B cell (primary cell): ENCODE measurements around the gene PLAU. TPM values are rescaled to one million over a fixed set of nuclear protein-coding genes. Genes with fewer than 3 reads are reported as not detected.

Source experiments
- ATAC-seq: fragments of 200-7000 bp; cut with Tn5 transposase; one replicate; pipeline ENCODE4 v1.10.0; 2021; ENCODE audit warnings: low read depth, mild to moderate bottlenecking, moderate number of reproducible peaks, moderate library complexity
- CTCF ChIA-PET: fragments of 350-600 bp; sonication (Branson Sonifier 250); formaldehyde crosslinking; loops from one replicate; lab custom pipeline; 2021; ENCODE audit warnings: antibody characterized with exemption, inconsistent platforms; lab: Charles Lee
- POLR2A ChIA-PET: fragments of 350-600 bp; sonication (Branson Sonifier 250); formaldehyde crosslinking; loops from one replicate; lab custom pipeline; 2021; ENCODE audit warnings: antibody characterized with exemption; lab: Charles Lee
- DNase-seq: peaks from one replicate; pipeline ENCODE4 v3.0.0; 2013
- H2AFZ ChIP-seq: 2 replicates; pipeline ENCODE4 v1.6.1; 2012; ENCODE audit warnings: mild to moderate bottlenecking, low read depth, low read length; ENCODE audit not compliant: insufficient read depth, poor library complexity, severe bottlenecking
- H3K27ac ChIP-seq, 2 donors: 1 replicate in 1 of 2; 2 replicates in 1 of 2; pipeline ENCODE4 v1.5.1; 2012 to 2013; ENCODE audit warnings: low read length in 2 of 2, mild to moderate bottlenecking in 2 of 2, moderate library complexity in 1 of 2
- H3K27me3 ChIP-seq, 4 experiments: fragments of 200-600 bp in 1 of 4; sonication (generic) in 1 of 4; replicated peaks in 1 of 4; 1 replicate in 2 of 4; 2 replicates in 2 of 4; pipeline versions ENCODE4 v1.6.1 to v1.7.0; 2013 to 2016; ENCODE audit warnings: low read length in 3 of 4, mild to moderate bottlenecking in 2 of 4, mixed read lengths in 1 of 4, moderate library complexity in 1 of 4; ENCODE audit not compliant: insufficient read depth in 4 of 4, control insufficient read depth in 3 of 4; ENCODE audit errors: control extremely low read depth in 1 of 4
- H3K36me3 ChIP-seq, 2 experiments: replicated peaks in 1 of 2; 1 replicate in 1 of 2; 2 replicates in 1 of 2; pipeline versions ENCODE4 v1.6.1 to v1.7.1; 2013; ENCODE audit warnings: low read length in 1 of 2; ENCODE audit not compliant: insufficient read depth in 2 of 2, control insufficient read depth in 1 of 2; ENCODE audit errors: control extremely low read depth in 1 of 2, extremely low read depth in 1 of 2
- H3K4me1 ChIP-seq, 2 donors: fragments of 200-600 bp in 1 of 2; sonication (generic) in 1 of 2; 1 replicate in 1 of 2; 2 replicates in 1 of 2; pipeline versions ENCODE4 v1.5.1 to v1.6.1; 2013 to 2017; ENCODE audit warnings: low read length in 2 of 2; ENCODE audit not compliant: control insufficient read depth in 2 of 2, insufficient read depth in 2 of 2
- H3K4me2 ChIP-seq: replicated peaks from 2 replicates; pipeline ENCODE3; 2012; ENCODE audit warnings: mild to moderate bottlenecking, low read depth, low read length; ENCODE audit not compliant: poor library complexity, severe bottlenecking
- H3K4me3 ChIP-seq, 5 experiments: fragments of 200-600 bp in 1 of 5; sonication (generic) in 1 of 5; 1 replicate in 3 of 5; 2 replicates in 2 of 5; pipeline versions ENCODE4 v1.5.1 to v1.7.0; 2011 to 2016; ENCODE audit warnings: low read length in 4 of 5, mild to moderate bottlenecking in 4 of 5, low read depth in 2 of 5, control low read depth in 1 of 5, moderate library complexity in 1 of 5; ENCODE audit not compliant: insufficient read depth in 1 of 5; ENCODE audit errors: control extremely low read depth in 1 of 5, extremely low read depth in 1 of 5
- H3K79me2 ChIP-seq: fragments of 200-600 bp; sonication (generic); one replicate; pipeline ENCODE4 v1.6.0; 2016; ENCODE audit warnings: low read length; ENCODE audit not compliant: control insufficient read depth, insufficient read depth
- H3K9ac ChIP-seq: fragments of 200-600 bp; sonication (generic); 2 replicates; pipeline ENCODE4 v1.6.1; 2017; ENCODE audit warnings: mild to moderate bottlenecking, low read length, moderate library complexity
- H3K9me3 ChIP-seq, 3 donors: one replicate each; pipeline versions ENCODE4 v1.6.1 to v1.7.1; 2013; ENCODE audit warnings: low read length in 2 of 3; ENCODE audit not compliant: control insufficient read depth in 2 of 3, insufficient read depth in 1 of 3; ENCODE audit errors: control extremely low read depth in 1 of 3
- H4K20me1 ChIP-seq: 2 replicates; pipeline ENCODE4 v1.6.0; 2012; ENCODE audit warnings: mild to moderate bottlenecking, low read length; ENCODE audit not compliant: insufficient read depth, control insufficient read depth, poor library complexity, severe bottlenecking
- H3K27ac Mint-ChIP-seq: one replicate; pipeline ENCODE4 v1.8.0; 2021; ENCODE audit warnings: mixed read lengths
- H3K27me3 Mint-ChIP-seq: one replicate; pipeline ENCODE4 v1.8.0; 2021; ENCODE audit warnings: mixed read lengths
- H3K4me1 Mint-ChIP-seq: one replicate; pipeline ENCODE4 v1.8.0; 2021; ENCODE audit warnings: mixed read lengths
- H3K4me3 Mint-ChIP-seq: one replicate; pipeline ENCODE4 v1.8.0; 2021; ENCODE audit warnings: mixed read lengths
- H3K9me3 Mint-ChIP-seq: one replicate; pipeline ENCODE4 v1.8.0; 2022; ENCODE audit warnings: mixed read lengths; ENCODE audit not compliant: insufficient read depth
- CTCF ChIP-seq: fragments of 200-600 bp; IDR thresholded peaks from one replicate; pipeline ENCODE4 v1.8.0; 2022; ENCODE audit warnings: antibody characterized with exemption, mild to moderate bottlenecking
- EZH2 ChIP-seq: IDR thresholded peaks from 2 replicates; pipeline ENCODE4 v1.6.1; 2012; ENCODE audit warnings: borderline replicate concordance, low read depth, mild to moderate bottlenecking, moderate library complexity, low read length; ENCODE audit not compliant: insufficient read depth, poor library complexity, severe bottlenecking
- whole genome bisulfite sequencing: methylation state at CpG from one replicate; pipeline ENCODE4 v1.1.5; 2013; ENCODE audit warnings: missing lambda C conversion rate; ENCODE audit not compliant: insufficient coverage; 5-methylcytosine and 5-hydroxymethylcytosine counted together
- intact Hi-C: fragments of 100-400 bp; cut with micrococcal nuclease; formaldehyde crosslinking; loops from one replicate; pipeline ENCODE4 v1.10.0; 2022
- polyA plus RNA-seq: library from polyadenylated mRNA; depleted of rRNA; stranded (reverse); fragments of >200 nt; gene quantifications from 2 replicates; pipeline ENCODE4 v1.2.3, GENCODE V29; 2012
- total RNA-seq, 2 donors: library from RNA; stranded (reverse); fragments of 120-200 nt in 1 of 2; gene quantifications; 1 replicate in 1 of 2; 2 replicates in 1 of 2; pipeline versions ENCODE4 v1.2.3 to v1.2.4, GENCODE V29; 2013 to 2022

PLAU gene
- total and polyA plus RNA-seq, 2 donors (not counting 1 experiment from before 2014, with no cell fraction given), result 0.04 TPM; not detected in 1

GRCh38 chr10:73897693-73898092 is 13.2 kb upstream of the PLAU start:
- no peaks in the 10 kb centered on the region for H3K4me1 Mint-ChIP-seq
- intact Hi-C loops, result no loop called here
- Histone ChIP-seq H3K4me2 (no peak overlapping the region), H3K79me2 (no peaks in the 10 kb centered on the region), H4K20me1 (no peaks in the 10 kb centered on the region), H2AFZ (no peak overlapping the region), H3K4me3 (no peak overlapping the region), H3K36me3 (no peaks in the 10 kb centered on the region), H3K9ac (no peak overlapping the region), H3K27ac (no peak overlapping the region), H3K4me1 (no peaks in the 10 kb centered on the region), H3K9me3 (no peaks in the 10 kb centered on the region), H3K27me3 (peaks cover 0 to 13% (median 0%) of the 10 kb centered on the region in 4 experiments)
- no peak for DNase-seq
- CTCF ChIA-PET, result interaction anchor here (1.7 to 2.1 kb wide), 2 partner anchors 8 to 11 kb away, joined by 5 to 6 read pairs; no protein-coding TSS in a partner anchor
- no peak overlapping the region for H3K4me3 Mint-ChIP-seq
- H3K27ac Mint-ChIP-seq, result no peak overlapping the region
- WGBS, result 75% methylated on average over 1 of the region's 1 CpG
- H3K27me3 Mint-ChIP-seq, result peaks cover 7% of the 10 kb centered on the region
- H3K9me3 Mint-ChIP-seq, result no peaks in the 10 kb centered on the region
- POLR2A ChIA-PET, result no interaction called here
- no peak for ATAC-seq
- TF ChIP-seq CTCF, result no peak
- no peak for TF ChIP-seq EZH2

- WGBS, result 80% methylated on average over 1 of the region's 2 CpGs
- CTCF ChIA-PET, result interaction anchor here (1.1 to 2.9 kb wide), 5 partner anchors 9 to 205 kb away, joined by 3 to 15 read pairs (median 5); no protein-coding TSS in a partner anchor
- POLR2A ChIA-PET, result interaction anchor here (0.6 kb wide), 1 partner anchor 448 kb away, joined by 6 read pairs; no protein-coding TSS in a partner anchor
These were observed 12.1 kb upstream of the PLAU start for GRCh38 chr10:73898730-73899410.

More at GRCh38 chr10:73898730-73899410, 12.1 kb upstream of the PLAU start:
- Histone ChIP-seq H2AFZ (no peak overlapping the region), H3K79me2 (no peaks in the 10 kb centered on the region), H3K9me3 (no peaks in the 10 kb centered on the region), H3K4me1 (no peaks in the 10 kb centered on the region), H3K4me2 (no peak overlapping the region), H3K27ac (no peak overlapping the region), H3K27me3 (peaks cover 0 to 13% (median 3%) of the 10 kb centered on the region in 4 experiments), H3K4me3 (no peak overlapping the region), H3K36me3 (no peaks in the 10 kb centered on the region), H4K20me1 (no peaks in the 10 kb centered on the region), H3K9ac (no peak overlapping the region)
- DNase-seq, result no peak
- no peak for ATAC-seq
- intact Hi-C loops, result no loop called here
- Mint-ChIP-seq H3K4me1 (no peaks in the 10 kb centered on the region), H3K9me3 (no peaks in the 10 kb centered on the region), H3K27me3 (peaks cover 11% of the 10 kb centered on the region), H3K4me3 (no peak overlapping the region), H3K27ac (no peak overlapping the region)
- TF ChIP-seq CTCF, result no peak
- no peak for TF ChIP-seq EZH2
